GM21825 (cell line): ENCODE data around the gene PHACTR3.

Source experiments
- ATAC-seq: cut with Tn5 transposase; IDR thresholded peaks from one replicate; pipeline ENCODE4 v1.9.1; 2021; ENCODE audit warnings: mild to moderate bottlenecking, moderate library complexity; ENCODE audit not compliant: unreplicated experiment

PHACTR3 gene

GRCh38 chr20:59573837-59574236, 30.5 kb upstream of the PHACTR3 start:
- no peak for ATAC-seq

- no peak for ATAC-seq
Measured at GRCh38 chr20:59574308-59574707, 30.0 kb upstream of the PHACTR3 start.

- ATAC-seq = no peak
Measured at GRCh38 chr20:59575216-59575615, 29.1 kb upstream of the PHACTR3 start.

GRCh38 chr20:59575653-59576052, 28.7 kb upstream of the PHACTR3 start:
- ATAC-seq = no peak

GRCh38 chr20:59576216-59576953, 28.0 kb upstream of the PHACTR3 start:
- no peak for ATAC-seq

- no peak for ATAC-seq
Measured at GRCh38 chr20:59577037-59577808, 27.1 kb upstream of the PHACTR3 start.

- no peak for ATAC-seq
Measured at GRCh38 chr20:59577809-59578435, 26.4 kb upstream of the PHACTR3 start.

GRCh38 chr20:59578436-59579403, 25.6 kb upstream of the PHACTR3 start:
- ATAC-seq = no peak

- no peak for ATAC-seq
Measured at GRCh38 chr20:59579404-59580145, 24.8 kb upstream of the PHACTR3 start.

GRCh38 chr20:59580146-59580946, 24.0 kb upstream of the PHACTR3 start:
- ATAC-seq = no peak

GRCh38 chr20:59580991-59581401, 23.3 kb upstream of the PHACTR3 start:
- no peak for ATAC-seq

GRCh38 chr20:59581993-59582679, 22.2 kb upstream of the PHACTR3 start:
- ATAC-seq = no peak

GRCh38 chr20:59583428-59584277, 20.7 kb upstream of the PHACTR3 start:
- no peak for ATAC-seq

GRCh38 chr20:59584278-59584925, 19.9 kb upstream of the PHACTR3 start:
- no peak for ATAC-seq

- no peak for ATAC-seq
Measured at GRCh38 chr20:59585714-59586409, 18.5 kb upstream of the PHACTR3 start.

- ATAC-seq = no peak
Measured at GRCh38 chr20:59586613-59587012, 17.7 kb upstream of the PHACTR3 start.

GRCh38 chr20:59587570-59587969, 16.8 kb upstream of the PHACTR3 start:
- no peak for ATAC-seq
